GM19324 (cell line): Measurements from ENCODE around the gene LASP1.

Experiments used
- ATAC-seq: cut with Tn5 transposase; IDR thresholded peaks from one replicate; pipeline ENCODE4 v1.9.1; 2021; ENCODE audit warnings: mild to moderate bottlenecking, moderate library complexity; ENCODE audit not compliant: unreplicated experiment, low FRiP score

LASP1 gene

GRCh38 chr17:38868817-38869525 lies 887 bp upstream of the LASP1 start:
- peak; percentile 35 for ATAC-seq

- peak; percentile 28 for ATAC-seq
Observed at GRCh38 chr17:38870259-38871165, 654 bp downstream of the LASP1 start.

GRCh38 chr17:38871247-38872015 lies 1.6 kb downstream of the LASP1 start:
- ATAC-seq = no peak

- no peak for ATAC-seq
Observed at GRCh38 chr17:38872027-38872511, 2.2 kb downstream of the LASP1 start.

- no peak for ATAC-seq
Observed at GRCh38 chr17:38872671-38873385, 3.0 kb downstream of the LASP1 start.

GRCh38 chr17:38873640-38874380 lies 4.0 kb downstream of the LASP1 start:
- no peak for ATAC-seq

- no peak for ATAC-seq
Observed at GRCh38 chr17:38874505-38875400, 4.9 kb downstream of the LASP1 start.

- no peak for ATAC-seq
Observed at GRCh38 chr17:38875477-38876075, 5.7 kb downstream of the LASP1 start.

GRCh38 chr17:38877130-38877851 lies 7.4 kb downstream of the LASP1 start:
- ATAC-seq = no peak

- no peak for ATAC-seq
Observed at GRCh38 chr17:38879878-38880665, 10.2 kb downstream of the LASP1 start.

- ATAC-seq = no peak
Observed at GRCh38 chr17:38881600-38882191, 11.8 kb downstream of the LASP1 start.

- ATAC-seq = no peak
Observed at GRCh38 chr17:38882870-38883269, 13.0 kb downstream of the LASP1 start.

- ATAC-seq = no peak
Observed at GRCh38 chr17:38883592-38884526, 14.0 kb downstream of the LASP1 start.

- ATAC-seq = no peak
Observed at GRCh38 chr17:38885044-38885727, 15.3 kb downstream of the LASP1 start.
